GM19395 (cell line): ENCODE measurements around the gene ALG1L2.
"Not testable (repeated sequence)": the region's sequence is repeated elsewhere in the genome, so short reads cannot be mapped to it uniquely, and the experiment has no call there.

ENCODE experiments used
- ATAC-seq: cut with Tn5 transposase; IDR thresholded peaks from one replicate; pipeline ENCODE4 v1.9.1; 2021; ENCODE audit warnings: mild to moderate bottlenecking, moderate library complexity; ENCODE audit not compliant: unreplicated experiment

Gene ALG1L2, protein sequence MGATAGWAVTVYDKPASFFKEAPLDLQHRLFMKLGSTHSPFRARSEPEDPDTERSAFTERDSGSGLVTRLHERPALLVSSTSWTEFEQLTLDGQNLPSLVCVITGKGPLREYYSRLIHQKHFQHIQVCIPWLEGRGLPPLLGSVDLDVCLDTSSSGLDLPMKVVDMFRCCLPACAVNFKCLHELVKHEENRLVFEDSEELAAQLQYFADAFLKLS

DNA sequence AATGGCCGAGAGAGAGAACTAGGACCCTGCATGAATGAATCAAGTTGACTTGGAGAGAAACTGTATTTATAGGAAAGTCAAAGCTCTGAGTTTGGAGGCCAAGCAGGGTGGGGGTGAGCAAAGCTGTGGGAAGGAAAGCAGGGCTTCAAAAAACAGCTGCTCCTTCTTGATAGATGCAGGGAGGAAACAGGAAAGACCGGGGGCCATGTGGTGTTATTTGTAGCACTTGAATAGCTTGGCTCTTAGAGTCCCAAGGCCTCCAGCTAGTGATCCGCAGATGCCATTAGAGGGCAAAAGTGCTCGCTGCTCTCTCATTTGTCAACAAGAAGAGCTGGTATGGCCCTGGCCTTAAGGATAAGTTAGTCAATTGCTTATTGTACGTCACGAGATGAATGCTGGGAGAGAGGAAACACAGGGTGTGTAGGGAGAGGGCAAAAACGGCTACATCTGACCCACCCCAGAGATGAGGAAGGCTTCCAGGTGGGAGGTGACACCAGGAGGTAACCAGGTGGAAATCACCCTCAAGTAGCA is at the start of gene ALG1L2:
Gene ALG1L2, plus strand, starts transcription at position 481 of the 531 bp plus-strand sequence. CDS start 186 bp downstream, outside the sequence.
- ATAC-seq, result no peak

DNA sequence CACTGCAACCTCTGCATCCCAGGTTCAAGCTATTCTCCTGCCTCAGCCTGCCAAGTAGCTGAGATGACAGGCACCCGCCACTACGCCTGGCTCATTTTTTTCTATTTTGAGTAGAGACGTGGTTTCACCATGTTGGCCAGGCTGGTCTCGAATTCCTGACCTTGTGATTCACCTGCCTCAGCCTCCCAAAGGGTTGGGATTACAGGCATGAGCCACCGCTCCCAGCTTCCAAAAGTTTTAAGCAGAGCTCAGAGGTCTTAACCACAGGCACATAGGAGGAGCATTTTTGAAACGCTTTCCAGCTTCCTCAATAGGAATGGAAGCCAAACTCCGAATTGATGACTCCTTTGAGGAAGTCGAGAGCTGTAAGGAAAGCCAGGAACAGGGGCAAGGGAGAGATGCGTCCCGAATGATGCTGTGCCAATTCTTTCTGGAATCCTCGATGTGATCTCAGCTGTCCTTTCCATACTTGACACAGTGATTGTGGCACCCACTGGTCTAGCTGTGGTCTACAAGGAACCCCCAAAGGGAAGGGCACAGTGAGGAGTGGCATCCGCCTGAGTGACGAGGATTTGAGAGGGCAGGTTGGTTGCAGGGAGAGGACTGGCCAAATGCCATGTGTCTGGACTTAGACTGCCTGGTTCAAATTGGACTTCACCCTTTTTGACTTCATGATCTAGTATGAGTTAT is 44.4 kb upstream of the ALG1L2 start:
- ATAC-seq, result not testable (repeated sequence)

DNA sequence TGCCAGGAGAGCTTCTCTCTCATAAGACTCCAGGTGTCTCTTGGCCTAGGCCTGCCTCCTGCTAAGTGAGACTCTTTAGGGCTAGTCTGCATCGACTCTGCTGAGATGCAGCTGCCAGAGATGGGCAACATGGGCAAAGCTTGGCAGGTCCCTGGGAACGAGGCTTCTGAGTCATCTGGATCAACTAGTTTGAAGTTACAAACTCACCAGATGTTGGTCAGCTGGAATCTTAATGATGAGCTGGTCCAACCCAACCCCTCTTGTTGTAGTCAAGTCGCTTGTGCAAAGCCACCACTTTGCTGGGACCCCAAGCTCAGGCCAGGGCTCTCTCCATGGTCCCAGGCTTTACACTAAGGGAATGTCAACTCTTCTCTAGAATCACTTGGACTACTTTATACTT is 38.9 kb upstream of the ALG1L2 start:
- ATAC-seq, result not testable (repeated sequence)

DNA sequence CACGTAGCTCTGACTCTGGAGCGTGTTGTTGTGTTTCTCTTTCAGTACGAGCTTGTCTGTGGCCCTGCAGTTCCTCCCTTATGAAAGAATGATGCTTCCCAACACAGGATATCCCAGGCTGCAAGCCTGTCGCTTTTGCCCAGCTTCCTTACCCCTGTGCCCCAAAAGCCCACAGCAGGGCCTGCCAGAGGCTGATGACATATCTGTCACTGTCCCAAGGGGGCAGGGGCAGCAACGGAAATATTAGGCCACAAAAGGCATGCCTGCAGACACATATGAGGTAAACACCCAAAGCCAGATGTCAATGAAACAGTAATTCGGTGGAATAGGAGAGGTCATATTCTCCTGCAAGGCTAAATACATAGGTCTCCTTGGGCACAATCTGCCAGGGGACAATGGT is 38.0 kb upstream of the ALG1L2 start:
- ATAC-seq, result not testable (repeated sequence)

DNA sequence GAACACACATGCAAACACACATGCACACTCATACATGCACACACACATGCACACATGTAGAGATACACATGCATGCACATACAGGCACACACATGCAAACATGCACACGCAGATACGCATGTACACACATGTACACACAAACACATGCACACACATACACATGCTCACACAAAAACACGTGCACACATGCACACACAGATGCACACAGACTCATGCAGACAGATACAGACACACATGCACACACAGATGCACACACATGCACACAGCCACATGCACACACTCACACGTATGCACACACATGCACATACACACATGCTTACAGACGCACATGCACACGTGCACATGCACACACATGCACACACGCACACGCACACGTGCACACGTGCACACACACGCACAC is 37.3 kb upstream of the ALG1L2 start:
- ATAC-seq, result no peak

DNA sequence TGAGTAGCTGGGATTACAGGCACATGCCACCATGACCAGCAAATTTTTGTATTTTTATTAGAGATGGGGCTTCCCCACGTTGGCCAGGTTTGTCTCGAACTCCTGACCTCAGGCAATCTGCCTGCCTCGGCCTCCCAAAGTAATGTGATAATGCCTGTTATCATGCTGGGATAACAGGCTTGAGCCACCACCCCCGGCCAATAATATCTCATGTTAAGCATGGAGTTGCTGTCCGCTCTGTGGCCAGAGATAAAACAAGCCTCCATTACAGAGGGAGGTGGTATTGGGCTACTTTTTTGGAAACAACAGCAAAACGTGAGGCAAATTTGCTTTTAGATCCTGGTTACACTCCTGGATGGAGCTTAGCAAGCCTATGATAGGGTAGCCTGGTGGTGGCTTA is 32.9 kb upstream of the ALG1L2 start:
- no peak for ATAC-seq

DNA sequence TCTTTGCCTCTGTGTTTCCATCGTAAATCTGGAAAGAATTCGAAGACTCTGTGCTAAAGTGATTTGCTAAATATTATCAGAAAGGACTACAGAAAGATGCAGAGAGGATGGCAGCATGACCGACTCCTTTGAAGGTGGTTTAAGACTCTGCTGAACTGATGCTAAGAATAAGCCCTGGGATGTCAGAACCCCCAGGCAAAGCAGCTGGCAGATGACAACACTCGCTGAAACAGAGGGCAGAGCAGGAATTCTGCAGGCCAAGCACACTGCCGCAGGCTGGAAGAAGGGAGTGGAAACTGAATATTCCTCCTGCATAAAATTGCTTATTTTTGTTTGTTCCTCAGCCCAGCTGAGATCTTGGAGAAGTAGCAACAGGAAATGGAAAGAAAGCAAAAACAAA is 29.3 kb upstream of the ALG1L2 start:
- not testable (repeated sequence) for ATAC-seq

DNA sequence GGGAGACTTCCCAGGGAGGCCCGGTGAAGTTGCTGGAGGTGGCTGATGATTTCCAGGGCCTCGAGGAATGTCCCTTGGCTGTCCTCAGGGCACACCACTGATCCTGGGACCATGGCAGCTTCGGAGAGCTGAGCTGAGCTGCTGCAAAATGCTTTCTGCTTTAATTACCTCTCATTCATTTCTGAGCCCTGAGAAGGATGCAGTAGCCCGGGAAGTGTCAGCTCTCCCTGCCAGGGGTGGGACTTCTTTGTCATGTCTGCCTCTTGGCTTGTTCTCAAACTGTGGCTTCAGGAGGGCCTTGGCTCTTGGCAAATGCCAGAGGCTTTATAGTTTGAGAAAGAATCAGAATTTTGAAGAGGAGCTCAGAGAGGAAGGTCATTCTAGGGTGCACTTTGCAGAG is 28.7 kb upstream of the ALG1L2 start:
- not testable (repeated sequence) for ATAC-seq

DNA sequence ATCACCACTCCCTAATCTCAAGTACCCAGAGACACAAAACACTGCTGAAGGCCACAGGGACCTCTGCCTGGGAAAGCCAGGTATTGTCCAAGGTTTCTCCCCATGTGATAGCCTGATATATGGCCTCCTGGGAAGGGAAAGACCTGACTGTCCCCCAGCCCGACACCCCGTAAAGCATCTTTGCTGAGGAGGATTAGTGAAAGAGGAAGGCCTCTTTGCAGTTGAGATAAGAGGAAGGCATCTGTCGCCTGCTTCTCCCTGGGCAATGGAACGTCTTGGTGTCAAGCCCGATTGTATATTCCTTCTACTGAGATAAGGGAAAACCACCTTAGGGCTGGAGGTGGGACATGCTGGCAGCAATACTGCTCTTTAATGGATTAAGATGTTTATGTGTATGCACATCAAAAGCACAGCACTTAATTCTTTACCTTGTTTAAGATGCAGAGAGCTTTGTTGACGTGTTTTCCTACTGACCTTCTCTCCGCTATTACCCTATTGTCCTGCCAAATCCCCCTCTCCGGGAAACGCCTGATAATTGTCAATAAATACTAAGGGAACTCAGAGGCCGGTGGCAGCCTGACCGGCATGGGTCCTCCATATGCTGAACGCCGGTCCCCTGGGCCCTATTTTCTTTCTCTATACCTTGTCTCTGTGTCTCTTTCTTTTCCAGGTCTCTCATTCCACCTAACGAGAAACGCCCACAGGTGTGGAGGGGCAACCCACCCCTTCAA is 23.9 kb upstream of the ALG1L2 start:
- ATAC-seq, result not testable (repeated sequence)

DNA sequence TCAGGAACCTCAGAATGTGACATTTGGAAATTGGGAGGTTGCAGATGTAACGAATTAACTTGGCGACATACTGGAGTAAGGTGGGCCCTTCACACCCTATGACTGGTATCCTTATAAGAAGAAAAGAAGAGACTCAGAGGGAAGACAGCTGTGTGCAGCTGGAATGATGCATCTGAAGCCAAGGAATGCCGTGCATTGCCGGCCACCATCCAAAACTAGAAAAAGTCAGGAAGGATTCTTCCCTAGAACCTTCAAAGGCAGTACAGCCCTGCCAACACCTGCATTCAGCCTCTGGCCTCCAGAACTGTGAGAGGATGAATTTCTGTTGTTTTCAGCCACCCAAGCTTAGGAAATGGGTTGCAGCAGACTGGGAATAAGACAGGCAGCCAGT is 23.4 kb upstream of the ALG1L2 start:
- ATAC-seq, result not testable (repeated sequence)

DNA sequence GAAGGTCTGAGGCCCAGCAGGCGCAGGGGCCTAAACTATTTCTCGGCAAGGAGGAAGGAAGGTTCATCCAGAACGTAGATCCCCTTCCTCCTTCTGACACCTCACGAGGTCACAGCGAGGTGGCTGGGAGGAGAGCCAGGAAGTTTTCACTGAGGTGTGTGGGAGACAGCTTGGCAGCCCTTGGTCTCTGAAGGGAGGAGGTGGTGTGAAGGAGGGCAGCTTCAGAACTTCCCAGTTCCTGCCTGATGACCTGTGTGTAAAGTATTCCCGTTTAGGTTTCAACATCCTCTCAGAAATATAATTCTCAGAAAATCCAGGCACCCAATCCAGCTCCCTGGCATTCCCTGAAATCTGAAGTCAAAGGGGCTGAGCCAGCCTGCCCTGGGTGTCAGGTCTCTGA is 22.9 kb upstream of the ALG1L2 start:
- not testable (repeated sequence) for ATAC-seq

DNA sequence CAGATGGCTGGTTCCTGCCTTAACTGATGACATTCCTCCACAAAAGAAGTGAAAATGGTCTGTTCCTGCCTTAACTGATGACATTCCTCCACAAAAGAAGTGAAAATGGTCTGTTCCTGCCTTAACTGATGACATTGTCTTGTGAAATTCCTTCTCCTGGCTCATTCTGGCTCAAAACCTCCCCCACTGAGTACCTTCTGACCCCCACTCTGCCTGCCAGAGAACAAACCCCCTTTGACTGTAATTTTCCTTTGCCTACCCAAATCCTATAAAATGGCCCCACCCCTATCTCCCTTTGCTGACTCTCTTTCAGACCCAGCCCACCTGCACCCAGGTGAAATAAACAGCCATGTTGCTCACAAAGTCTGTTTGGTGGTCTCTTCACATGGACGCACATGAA is 22.5 kb upstream of the ALG1L2 start:
- not testable (repeated sequence) for ATAC-seq

DNA sequence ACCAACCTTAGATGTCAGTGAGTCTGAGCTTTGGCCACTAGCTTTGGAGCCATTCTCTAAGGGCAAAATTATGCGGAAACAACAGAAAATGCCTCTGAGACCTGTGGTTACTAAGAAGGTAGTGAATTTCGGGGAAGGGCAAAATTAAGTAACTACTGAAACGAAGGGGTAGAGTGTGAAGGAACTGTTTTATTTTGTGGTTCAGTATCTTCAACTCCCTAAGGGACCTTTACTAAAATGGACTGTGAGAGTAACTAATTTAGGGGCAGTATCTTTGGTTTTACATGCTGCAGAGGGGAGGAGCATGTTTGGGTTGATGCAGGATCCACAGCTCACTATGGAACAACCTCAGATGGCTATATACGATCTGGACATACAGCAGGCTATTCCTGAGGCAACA is 8.0 kb upstream of the ALG1L2 start:
- ATAC-seq, result no peak

DNA sequence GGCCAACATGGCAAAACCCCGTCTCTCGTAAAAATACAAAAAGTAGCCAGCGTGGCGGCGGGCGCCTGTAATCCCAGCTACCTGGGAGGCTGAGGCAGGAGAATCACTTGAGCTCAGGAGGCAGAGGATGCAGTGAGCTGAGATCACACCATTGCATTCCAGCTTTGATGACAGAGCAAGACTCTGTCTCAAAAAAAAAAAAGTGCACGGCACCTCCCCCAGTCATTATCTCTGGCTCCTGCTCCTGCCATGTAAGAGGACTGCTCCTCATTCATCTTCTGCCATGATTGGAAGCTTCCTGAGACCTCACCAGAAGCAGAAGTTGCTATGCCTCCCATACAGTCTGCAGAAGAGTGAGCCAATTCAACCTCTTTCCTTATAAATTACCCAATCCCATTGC is 4.0 kb upstream of the ALG1L2 start:
- ATAC-seq, result no peak

DNA sequence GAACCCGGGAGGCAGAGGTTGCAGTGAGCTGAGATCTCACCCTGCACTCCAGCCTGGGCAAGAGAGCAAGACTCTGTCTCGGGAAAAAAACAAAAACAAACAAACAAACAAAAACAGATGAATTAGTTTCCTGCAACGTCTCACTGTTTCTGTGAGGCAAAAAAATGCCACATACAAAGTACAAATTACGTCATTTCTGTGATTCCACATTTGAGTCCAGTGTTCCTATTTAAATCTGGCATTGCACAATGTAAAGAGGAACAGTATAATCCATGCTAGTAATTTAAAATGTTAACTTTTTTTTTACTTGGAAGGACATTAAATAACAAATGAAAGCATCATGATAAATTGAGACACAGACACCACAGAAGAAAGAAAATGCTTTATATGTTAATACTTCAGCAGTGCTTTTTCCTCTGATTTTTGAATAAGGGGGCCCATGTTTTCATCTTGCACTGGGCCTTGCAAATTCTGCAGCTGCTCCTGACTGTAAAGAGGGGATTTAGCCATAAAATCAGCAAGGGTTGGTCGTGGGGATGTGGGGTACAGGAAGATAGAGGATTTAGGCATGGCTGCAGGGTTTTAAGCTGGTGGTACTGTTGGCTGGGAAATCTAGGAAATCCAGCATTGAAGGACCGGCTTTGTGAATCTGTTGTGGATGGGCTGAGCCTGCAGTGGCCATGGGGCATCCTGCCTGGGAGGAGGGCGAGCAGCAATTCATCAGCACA is 1.9 kb downstream of the ALG1L2 start:
- not testable (repeated sequence) for ATAC-seq

DNA sequence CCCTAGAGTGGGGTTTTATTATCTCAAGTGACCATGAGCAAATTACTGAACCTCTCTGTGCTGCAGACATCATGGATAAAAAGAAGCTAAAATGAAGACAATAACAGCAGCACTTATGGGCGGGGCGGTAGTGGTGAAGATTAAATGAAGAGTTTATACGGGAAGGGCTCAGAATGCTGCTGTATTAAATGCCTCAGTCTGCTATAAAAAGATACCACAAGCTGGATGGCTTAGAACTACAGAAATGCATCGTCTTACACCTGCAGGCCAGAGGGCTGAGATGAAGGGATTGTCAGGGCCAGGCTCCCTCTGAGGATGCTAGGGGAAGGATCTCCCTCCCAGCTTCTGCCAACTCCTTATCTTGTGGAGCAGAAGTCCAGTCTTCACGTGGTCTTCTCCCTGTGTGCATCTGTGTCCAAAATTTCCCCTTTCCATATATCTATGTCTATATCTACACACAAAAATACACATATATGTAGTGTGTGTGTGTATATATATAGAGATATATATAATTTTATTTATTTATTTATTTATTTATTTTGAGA is 2.9 kb downstream of the ALG1L2 start:
- ATAC-seq, result no peak

DNA sequence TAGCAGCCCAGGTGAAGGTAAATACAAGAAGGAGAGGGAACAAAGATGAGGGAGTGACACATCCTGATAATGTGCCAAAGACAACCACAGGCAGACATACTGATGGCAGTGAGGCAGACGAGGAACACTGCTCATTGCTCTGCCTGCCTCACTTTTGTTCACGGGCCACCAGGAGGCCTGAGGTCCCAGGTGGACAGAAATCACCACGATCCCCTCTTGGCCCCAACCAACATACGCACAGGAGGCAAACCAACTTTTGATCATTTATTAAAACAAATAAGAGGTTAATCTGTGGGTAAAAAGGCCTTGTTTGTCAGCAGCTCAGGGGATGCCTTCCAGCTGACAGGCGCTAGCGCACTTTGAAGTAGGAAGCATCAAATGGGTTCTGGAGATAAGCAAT is 4.2 kb downstream of the ALG1L2 start:
- ATAC-seq, result no peak

DNA sequence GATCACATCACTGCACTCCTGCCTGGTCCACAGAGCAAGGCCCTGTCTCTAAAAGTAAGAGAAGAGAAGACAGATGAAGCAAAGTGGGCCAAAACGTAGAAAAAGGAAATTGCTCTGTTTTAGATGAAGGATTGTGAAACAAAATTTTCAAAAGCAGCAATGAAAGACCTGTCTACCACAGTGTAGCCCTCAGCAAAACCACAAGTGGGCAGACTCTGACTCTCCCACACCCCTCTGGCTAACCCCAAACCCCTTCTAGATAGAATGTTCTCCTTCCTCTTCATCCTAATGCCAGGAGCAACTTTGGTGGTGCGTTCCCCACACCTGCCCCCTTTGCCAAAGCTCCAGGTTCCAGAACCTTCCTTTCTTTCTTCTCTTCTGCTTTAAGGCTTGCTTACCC is 5.0 kb downstream of the ALG1L2 start:
- not testable (repeated sequence) for ATAC-seq

DNA sequence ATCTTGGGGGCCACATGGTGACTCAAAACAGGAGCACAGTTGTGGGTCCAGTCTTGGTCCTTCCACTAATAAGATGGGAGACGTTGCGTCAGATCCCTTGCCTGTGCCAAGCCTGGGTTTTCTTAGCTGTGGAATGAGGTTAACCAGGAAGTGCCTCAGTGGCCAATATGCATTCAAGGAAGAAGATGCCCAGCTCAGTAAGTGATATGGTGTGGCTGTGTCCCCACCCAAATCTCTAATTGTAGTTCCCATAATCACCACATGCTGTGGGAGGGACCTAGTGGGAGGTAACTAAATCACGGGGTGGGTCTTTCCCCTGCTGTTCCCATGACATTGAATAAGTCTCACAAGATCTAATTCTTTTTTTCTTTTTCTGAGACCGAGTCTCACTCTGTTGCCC is 6.4 kb downstream of the ALG1L2 start:
- no peak for ATAC-seq

DNA sequence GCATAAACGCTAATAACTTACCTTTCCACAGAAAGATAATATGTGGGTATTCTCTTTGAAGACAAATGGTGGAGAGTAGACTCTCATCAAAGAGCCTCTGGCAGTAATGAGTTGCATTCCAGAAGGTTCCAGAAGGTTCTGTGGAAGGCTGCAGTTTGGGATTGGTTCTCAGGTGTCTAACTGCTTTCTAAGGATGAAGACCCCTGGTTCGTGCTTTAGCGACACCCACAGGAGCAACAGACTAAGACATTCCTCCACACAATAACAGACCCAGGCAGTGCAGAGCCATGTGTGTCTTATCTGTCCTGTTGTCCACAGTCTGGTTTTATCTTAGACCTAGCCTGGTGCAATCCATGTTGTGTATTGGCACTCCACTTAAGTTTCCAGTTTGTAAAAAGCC is 9.1 kb downstream of the ALG1L2 start:
- ATAC-seq, result not testable (repeated sequence)

DNA sequence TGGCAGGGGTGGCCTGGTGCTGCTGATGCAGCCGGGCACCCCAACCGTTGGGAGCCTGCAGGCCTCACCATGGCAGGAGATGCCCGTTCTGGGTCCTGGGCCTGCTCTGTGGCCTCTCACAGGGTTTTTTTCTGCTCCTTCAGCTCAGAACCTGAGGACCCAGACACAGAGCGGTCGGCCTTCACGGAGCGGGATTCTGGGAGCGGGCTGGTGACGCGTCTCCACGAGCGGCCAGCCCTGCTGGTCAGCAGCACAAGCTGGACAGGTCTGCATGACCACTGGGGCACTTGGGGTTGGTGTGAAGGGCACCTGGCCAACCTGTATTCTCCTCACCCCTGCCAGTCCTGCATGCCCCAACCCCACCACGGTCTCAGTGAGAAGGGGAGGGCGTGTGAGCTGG is 10.3 kb downstream of the ALG1L2 start:
- no peak for ATAC-seq
